ENCODE measurements around the gene HNRNPH1.
"Not testable (repeated sequence)": the region's sequence is repeated elsewhere in the genome, so short reads cannot be mapped to it uniquely, and the experiment has no call there.

- TF ChIP-seq POLR2A, CTCF, EP300 (IDR thresholded peaks at IDR 0.05): not testable (repeated sequence)
These were observed 29.7 kb upstream of the HNRNPH1 start for GRCh38 chr5:179653135-179653534.
